ENCODE measurements around the gene LNX2. TPM values are rescaled to one million over a fixed set of nuclear protein-coding genes. Genes with fewer than 3 reads are reported as not detected.
A peak's percentile ranks its signal among the peaks of the same experiment; 100 is the strongest.

Gene LNX2
- total RNA-seq, 8 experiments from 2014 or later, result 3.2 to 7.6 (median 5.7) TPM

DNA sequence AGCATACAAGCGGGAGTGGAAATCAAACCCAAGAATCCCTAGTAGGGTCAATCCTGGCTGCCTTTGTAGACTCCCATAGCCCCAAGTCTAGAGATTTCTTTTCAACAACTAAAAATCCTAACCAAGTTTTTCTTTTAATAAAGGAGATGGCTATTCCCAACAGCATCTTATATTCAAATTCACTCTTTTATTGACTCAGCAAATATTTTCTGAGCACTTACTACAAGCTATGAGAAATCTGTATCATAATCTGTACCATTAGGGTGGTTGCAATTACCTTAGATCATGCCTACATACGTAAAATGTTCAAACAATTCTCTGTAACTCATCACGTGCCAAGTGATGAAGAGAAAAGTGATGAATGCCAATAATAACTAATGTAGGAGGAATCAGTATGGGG is 54.5 kb downstream of the LNX2 start:
- in situ Hi-C loops (cut with MboI; ENCODE audit: low pct_unique_long_range_greater_than_20kb in 2 of 9, low sequenced_read_pairs in 9 of 9, unreplicated experiment in 9 of 9), result no loop called here
- Histone ChIP-seq H3K27ac (no peak overlapping the region), H3K4me1 (replicated peaks in 1 of 2) (no peaks in the 10 kb centered on the region), H3K4me3 (no peak overlapping the region)
- 67 to 100% (median 100%) methylated on average over 1 to 3 of the region's 3 CpGs; no CpG with 5 or more reads in 1 of the 10 experiments for WGBS, 10 experiments
- ATAC-seq (replicated peaks in 6 of 8), result no peak

- Histone ChIP-seq H3K4me1 (replicated peaks in 1 of 2) (no peaks in the 10 kb centered on the region), H3K27ac (no peak overlapping the region), H3K4me3 (no peak overlapping the region)
- ATAC-seq (replicated peaks in 6 of 8), result no peak
- 86 to 100% (median 93%) methylated on average over 2 to 8 of the region's 11 CpGs; no CpG with 5 or more reads in 1 of the 10 experiments for WGBS, 10 experiments
- in situ Hi-C loops (cut with MboI; ENCODE audit: low pct_unique_long_range_greater_than_20kb in 2 of 9, low sequenced_read_pairs in 9 of 9, unreplicated experiment in 9 of 9), result no loop called here
These were observed 57.9 kb downstream of the LNX2 start for GRCh38 chr13:27562457-27562856.

DNA sequence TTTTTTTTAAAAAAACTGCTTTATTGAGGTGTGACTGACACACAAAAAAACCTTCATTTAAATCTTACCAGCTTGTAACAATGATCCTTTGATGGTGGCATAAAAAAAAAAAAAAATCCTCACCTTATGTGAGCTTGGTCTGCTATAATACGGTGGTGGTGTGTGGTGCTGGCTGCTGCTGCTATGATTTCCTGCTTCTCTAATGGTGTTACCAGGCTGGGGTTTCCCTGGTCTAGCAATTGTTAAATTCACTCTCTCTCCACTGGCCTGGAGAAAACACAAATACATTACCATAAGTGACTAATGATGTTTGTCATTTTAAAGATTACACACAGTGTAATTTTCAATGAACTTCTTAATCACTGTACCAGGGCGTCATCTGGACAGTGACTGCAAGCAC is 60.6 kb downstream of the LNX2 start:
- in situ Hi-C loops (cut with MboI; ENCODE audit: low pct_unique_long_range_greater_than_20kb in 2 of 9, low sequenced_read_pairs in 9 of 9, unreplicated experiment in 9 of 9), result no loop called here
- no peak overlapping the region for H3K4me3 ChIP-seq
- H3K27ac ChIP-seq, result no peak overlapping the region
- peak in 3 of 8 experiments; percentile 30 to 58 (median 50) for ATAC-seq (replicated peaks in 6 of 8)
- no peaks in the 10 kb centered on the region for H3K4me1 ChIP-seq (replicated peaks in 1 of 2)
- 52 to 100% (median 80%) methylated on average over 1 to 2 of the region's 2 CpGs; no CpG with 5 or more reads in 3 of the 10 experiments for WGBS, 10 experiments

DNA sequence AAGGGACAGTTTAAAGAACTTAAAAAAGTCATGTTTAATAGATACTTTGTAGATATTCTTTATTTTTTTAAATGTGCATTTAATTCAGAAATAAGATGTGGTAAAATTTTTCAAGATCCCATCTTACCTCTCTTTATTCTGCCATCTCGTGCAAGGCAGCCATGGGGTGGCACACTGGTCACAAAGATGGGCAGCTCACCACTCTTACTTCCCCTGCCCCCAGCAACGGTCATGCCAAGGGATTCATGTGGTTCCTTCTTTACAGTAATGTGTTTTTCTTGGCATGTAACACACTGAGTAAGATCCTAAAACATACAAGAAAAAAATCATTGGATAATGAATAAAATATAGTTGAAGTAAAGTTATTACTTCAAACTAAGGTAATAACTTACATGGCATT is 64.2 kb downstream of the LNX2 start:
- in situ Hi-C loops (cut with MboI; ENCODE audit: low pct_unique_long_range_greater_than_20kb in 2 of 9, low sequenced_read_pairs in 9 of 9, unreplicated experiment in 9 of 9), result no loop called here
- no peak for ATAC-seq (replicated peaks in 6 of 8)
- 76 to 100% (median 92%) methylated on average over 1 to 2 of the region's 2 CpGs; no CpG with 5 or more reads in 1 of the 10 experiments for WGBS, 10 experiments
- Histone ChIP-seq H3K27ac (no peak overlapping the region), H3K4me1 (replicated peaks in 1 of 2) (no peaks in the 10 kb centered on the region), H3K4me3 (no peak overlapping the region)

DNA sequence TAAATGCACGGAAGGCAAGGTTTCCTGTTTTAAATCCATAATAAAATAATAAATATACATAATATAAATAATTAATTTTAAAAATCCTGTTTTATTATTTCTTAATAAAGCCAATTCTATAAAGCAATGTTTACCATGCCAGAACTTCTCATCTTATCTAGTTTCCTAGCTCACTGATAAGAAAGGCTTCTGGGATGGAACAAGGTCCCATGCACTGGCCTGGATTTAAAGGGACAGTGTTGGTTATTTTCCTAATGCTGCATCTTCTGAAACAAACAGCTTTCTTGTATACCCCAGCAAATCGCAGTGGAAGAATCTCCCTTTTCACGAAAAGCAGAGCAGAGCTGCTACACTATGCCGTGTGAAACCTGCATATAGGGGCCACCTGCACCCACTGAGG is 68.8 kb downstream of the LNX2 start:
- no peak overlapping the region for H3K27ac ChIP-seq
- no peak overlapping the region for H3K4me3 ChIP-seq
- 78 to 100% (median 100%) methylated on average over 1 to 4 of the region's 4 CpGs for WGBS, 10 experiments
- H3K4me1 ChIP-seq (replicated peaks in 1 of 2), result no peaks in the 10 kb centered on the region
- in situ Hi-C loops (cut with MboI; ENCODE audit: low pct_unique_long_range_greater_than_20kb in 2 of 9, low sequenced_read_pairs in 9 of 9, unreplicated experiment in 9 of 9), result no loop called here
- no peak for ATAC-seq (replicated peaks in 6 of 8)

GRCh38 chr13:27549406-27549981 is 70.8 kb downstream of the LNX2 start:
- ATAC-seq (replicated peaks in 6 of 8), result peak in 1 of 8 experiments; percentile 58
- 80 to 100% (median 91%) methylated on average over 1 to 8 of the region's 8 CpGs; no CpG with 5 or more reads in 1 of the 10 experiments for WGBS, 10 experiments
- no peak overlapping the region for H3K4me3 ChIP-seq
- H3K27ac ChIP-seq, result no peak overlapping the region
- in situ Hi-C loops (cut with MboI; ENCODE audit: low pct_unique_long_range_greater_than_20kb in 2 of 9, low sequenced_read_pairs in 9 of 9, unreplicated experiment in 9 of 9), result no loop called here
- H3K4me1 ChIP-seq (replicated peaks in 1 of 2), result no peaks in the 10 kb centered on the region

GRCh38 chr13:27542220-27542619 is 78.1 kb downstream of the LNX2 start:
- in situ Hi-C loops (cut with MboI; ENCODE audit: low pct_unique_long_range_greater_than_20kb in 2 of 9, low sequenced_read_pairs in 9 of 9, unreplicated experiment in 9 of 9), result no loop called here
- Histone ChIP-seq H3K4me3 (no peak overlapping the region), H3K4me1 (replicated peaks in 1 of 2) (peaks cover 5 to 12% of the 10 kb centered on the region in 2 donors), H3K27ac (no peak overlapping the region)
- WGBS, 10 experiments, result 43 to 100% (median 78%) methylated on average over 1 to 3 of the region's 3 CpGs; no CpG with 5 or more reads in 2 of the 10 experiments
- ATAC-seq (replicated peaks in 6 of 8), result no peak

- peak in 2 of 8 experiments; percentile 27 to 45 for ATAC-seq (replicated peaks in 6 of 8)
- no peak overlapping the region for H3K4me3 ChIP-seq
- in situ Hi-C loops (cut with MboI; ENCODE audit: low pct_unique_long_range_greater_than_20kb in 2 of 9, low sequenced_read_pairs in 9 of 9, unreplicated experiment in 9 of 9), result no loop called here
- peaks cover 5 to 12% of the 10 kb centered on the region in 2 donors for H3K4me1 ChIP-seq (replicated peaks in 1 of 2)
- H3K27ac ChIP-seq, result no peak overlapping the region
- WGBS, 10 experiments, result 20 to 100% (median 76%) methylated on average over 1 to 3 of the region's 3 CpGs; no CpG with 5 or more reads in 1 of the 10 experiments
These were observed 78.9 kb downstream of the LNX2 start for GRCh38 chr13:27541386-27541785.

GRCh38 chr13:27536361-27537101 is 83.8 kb downstream of the LNX2 start:
- no peak overlapping the region for H3K27ac ChIP-seq
- peaks cover 5 to 12% of the 10 kb centered on the region in 2 donors for H3K4me1 ChIP-seq (replicated peaks in 1 of 2)
- 73 to 100% (median 85%) methylated on average over 2 to 6 of the region's 10 CpGs; no CpG with 5 or more reads in 3 of the 10 experiments for WGBS, 10 experiments
- ATAC-seq (replicated peaks in 6 of 8), result no peak
- in situ Hi-C loops (cut with MboI; ENCODE audit: low pct_unique_long_range_greater_than_20kb in 2 of 9, low sequenced_read_pairs in 9 of 9, unreplicated experiment in 9 of 9), result no loop called here
- H3K4me3 ChIP-seq, result no peak overlapping the region

DNA sequence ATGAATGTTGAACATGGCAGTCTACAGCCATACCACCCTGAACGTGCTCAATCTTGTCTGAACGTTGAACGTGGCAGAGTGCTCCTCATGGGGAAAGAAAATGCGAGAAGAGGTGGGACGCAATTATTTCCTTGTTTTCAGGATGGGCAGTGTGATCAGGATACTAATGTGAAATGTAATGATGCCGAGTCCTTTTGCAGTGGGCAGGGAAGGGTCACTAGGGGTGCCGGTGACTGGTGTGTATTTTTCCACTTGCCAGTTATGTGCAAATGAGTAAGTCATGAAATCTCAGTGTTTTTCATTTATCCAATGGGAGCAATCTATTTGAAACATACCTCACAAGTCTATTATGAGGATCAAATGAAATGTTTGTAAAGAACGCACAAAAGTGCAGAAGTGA is 84.8 kb downstream of the LNX2 start:
- no peak for ATAC-seq (replicated peaks in 6 of 8)
- WGBS, 10 experiments, result 53 to 88% (median 73%) methylated on average over 3 to 8 of the region's 8 CpGs; no CpG with 5 or more reads in 1 of the 10 experiments
- Histone ChIP-seq H3K27ac (no peak overlapping the region), H3K4me1 (replicated peaks in 1 of 2) (peaks cover 3% of the 10 kb centered on the region in 2 donors), H3K4me3 (no peak overlapping the region)
- in situ Hi-C loops (cut with MboI; ENCODE audit: low pct_unique_long_range_greater_than_20kb in 2 of 9, low sequenced_read_pairs in 9 of 9, unreplicated experiment in 9 of 9), result no loop called here

DNA sequence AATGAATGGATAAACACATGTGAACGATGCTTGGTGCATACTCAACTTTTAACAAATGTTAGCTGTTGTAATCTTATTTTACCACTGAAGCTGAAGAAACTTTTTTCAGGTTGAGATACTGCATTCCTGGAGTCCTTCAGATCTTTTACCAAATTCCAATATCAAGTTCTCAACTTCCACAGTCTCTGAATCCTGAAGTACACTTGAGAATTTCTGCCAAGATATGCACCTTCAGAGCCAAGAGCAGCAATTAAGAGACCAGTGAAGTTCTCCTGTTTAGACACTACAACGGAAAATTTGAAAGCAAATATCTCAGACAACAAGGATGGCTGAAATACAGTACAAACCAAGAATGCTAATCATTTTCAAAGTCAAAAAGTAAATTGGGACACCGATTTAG is 85.3 kb downstream of the LNX2 start:
- in situ Hi-C loops (cut with MboI; ENCODE audit: low pct_unique_long_range_greater_than_20kb in 2 of 9, low sequenced_read_pairs in 9 of 9, unreplicated experiment in 9 of 9), result no loop called here

DNA sequence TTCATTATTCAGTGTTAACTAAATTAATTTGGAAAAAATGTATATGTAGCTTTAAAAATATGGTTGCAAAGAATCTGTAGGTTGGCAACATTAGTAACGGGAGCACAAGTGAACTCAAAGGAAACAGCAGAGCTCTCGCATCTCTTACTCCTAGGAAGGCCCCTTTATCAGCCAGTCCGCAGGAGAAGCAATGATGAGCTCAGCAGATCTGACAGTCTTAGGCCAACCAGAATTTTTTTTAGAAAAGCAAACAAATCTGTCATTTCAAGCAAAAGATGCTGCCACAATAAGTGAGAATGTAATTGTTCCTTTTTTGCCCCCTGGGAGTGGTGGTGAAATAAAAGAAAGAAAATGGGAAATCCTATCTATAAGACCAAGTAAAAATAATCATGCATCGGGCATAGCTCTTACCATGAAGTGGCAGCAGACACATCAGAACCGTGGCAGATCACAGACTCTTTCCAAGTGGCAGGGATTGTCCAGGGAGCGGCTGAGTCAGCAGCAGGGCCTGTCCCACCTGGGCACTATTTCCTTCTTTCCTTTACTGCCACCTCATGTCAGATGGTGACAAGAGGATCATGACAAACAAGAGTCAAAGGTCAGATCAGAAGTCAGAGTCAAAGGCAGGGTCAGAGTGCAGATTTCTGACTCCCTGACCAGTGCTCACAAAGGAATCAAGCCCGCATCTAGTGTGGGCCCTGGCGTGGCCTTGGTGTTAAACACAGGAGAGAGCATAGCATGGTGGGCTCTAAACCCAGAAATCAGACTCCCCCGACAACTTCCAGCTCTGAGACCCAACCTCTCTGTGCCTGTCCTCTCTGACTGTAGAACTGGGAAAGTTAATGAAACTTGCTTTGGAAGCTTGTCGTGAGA is 86.0 kb downstream of the LNX2 start:
- 36 to 100% (median 89%) methylated on average over 2 to 8 of the region's 10 CpGs; no CpG with 5 or more reads in 1 of the 10 experiments for WGBS, 10 experiments
- no peaks in the 10 kb centered on the region for H3K4me1 ChIP-seq (replicated peaks in 1 of 2)
- H3K4me3 ChIP-seq, result no peak overlapping the region
- in situ Hi-C loops (cut with MboI; ENCODE audit: low pct_unique_long_range_greater_than_20kb in 2 of 9, low sequenced_read_pairs in 9 of 9, unreplicated experiment in 9 of 9), result no loop called here
- no peak for ATAC-seq (replicated peaks in 6 of 8)
- H3K27ac ChIP-seq, result no peak overlapping the region

More for the DNA sequence above, 85.3 kb downstream of the LNX2 start:
- ATAC-seq (replicated peaks in 6 of 8), result no peak
- Histone ChIP-seq H3K4me3 (no peak overlapping the region), H3K4me1 (replicated peaks in 1 of 2) (no peaks in the 10 kb centered on the region), H3K27ac (no peak overlapping the region)
- 20 to 97% (median 78%) methylated on average over 2 to 3 of the region's 3 CpGs for WGBS, 10 experiments

GRCh38 chr13:27533155-27533643 is 87.1 kb downstream of the LNX2 start:
- H3K27ac ChIP-seq, result no peak overlapping the region
- H3K4me3 ChIP-seq, result peak overlapping the region in 2 of 5 donors; percentile 7 to 11
- in situ Hi-C loops (cut with MboI; ENCODE audit: low pct_unique_long_range_greater_than_20kb in 2 of 9, low sequenced_read_pairs in 9 of 9, unreplicated experiment in 9 of 9), result no loop called here
- peak; percentile 98 to 100 (median 100) for ATAC-seq (replicated peaks in 6 of 8)
- H3K4me1 ChIP-seq (replicated peaks in 1 of 2), result no peaks in the 10 kb centered on the region
- 3 to 67% (median 10%) methylated on average over 1 to 13 of the region's 19 CpGs; no CpG with 5 or more reads in 6 of the 10 experiments for WGBS, 10 experiments
